ENCODE results near the gene CBR1. TPM values are rescaled to one million over a fixed set of nuclear protein-coding genes. Genes with fewer than 3 reads are reported as not detected.
A peak's percentile ranks its signal among the peaks of the same experiment; 100 is the strongest.

CBR1 gene
- total RNA-seq, 1 experiment from 2014 or later = 81.8 TPM

DNA sequence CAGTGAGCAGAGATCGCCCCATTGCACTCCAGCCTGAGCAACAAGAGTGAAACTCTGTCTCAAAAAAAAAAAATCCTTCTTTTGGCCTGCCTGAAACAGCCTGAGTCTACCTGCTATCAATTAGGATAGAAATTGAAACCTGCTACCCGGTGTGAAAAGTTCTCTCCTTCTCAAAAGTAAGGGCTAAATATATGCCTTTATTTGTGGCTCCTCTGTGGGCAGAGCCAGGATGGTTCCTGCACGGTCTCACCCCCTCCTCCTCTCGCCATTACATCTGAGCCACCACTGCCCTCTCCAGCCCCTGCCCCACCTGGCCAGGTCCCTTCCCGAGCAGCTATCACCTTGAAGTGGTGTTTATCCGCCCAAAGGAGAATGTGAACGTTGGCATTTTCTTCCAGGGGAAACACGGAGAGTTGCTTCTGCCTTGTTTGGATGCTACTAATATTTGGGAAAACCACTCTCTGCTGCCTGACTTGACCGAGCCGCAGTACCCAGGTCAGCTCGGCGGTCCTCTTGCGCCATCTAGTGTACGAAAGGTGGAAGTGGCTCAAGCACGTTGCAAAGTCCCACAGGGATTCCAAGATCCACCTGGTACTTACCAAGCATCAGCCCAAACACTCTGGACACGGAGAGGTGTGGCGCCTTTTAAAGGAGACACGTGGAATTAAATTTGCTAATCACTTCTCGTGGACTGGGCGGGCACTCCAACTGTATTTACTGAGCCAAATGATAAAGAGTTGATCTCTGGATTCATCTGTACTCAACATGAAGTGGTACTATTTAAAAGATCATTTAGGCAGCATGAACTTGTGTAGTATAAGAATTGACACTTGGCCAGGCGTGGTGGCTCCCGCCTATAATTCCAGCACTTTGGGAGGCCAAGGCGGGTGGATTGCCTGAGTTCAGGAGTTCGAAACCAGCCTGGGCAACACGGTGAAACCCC is 41.4 kb upstream of the CBR1 start:
- H3K36me3 ChIP-seq (ENCODE audit: insufficient read depth, low read length, poor library complexity, severe bottlenecking) = no peaks in the 10 kb centered on the region
- TF ChIP-seq, protein P1, sequence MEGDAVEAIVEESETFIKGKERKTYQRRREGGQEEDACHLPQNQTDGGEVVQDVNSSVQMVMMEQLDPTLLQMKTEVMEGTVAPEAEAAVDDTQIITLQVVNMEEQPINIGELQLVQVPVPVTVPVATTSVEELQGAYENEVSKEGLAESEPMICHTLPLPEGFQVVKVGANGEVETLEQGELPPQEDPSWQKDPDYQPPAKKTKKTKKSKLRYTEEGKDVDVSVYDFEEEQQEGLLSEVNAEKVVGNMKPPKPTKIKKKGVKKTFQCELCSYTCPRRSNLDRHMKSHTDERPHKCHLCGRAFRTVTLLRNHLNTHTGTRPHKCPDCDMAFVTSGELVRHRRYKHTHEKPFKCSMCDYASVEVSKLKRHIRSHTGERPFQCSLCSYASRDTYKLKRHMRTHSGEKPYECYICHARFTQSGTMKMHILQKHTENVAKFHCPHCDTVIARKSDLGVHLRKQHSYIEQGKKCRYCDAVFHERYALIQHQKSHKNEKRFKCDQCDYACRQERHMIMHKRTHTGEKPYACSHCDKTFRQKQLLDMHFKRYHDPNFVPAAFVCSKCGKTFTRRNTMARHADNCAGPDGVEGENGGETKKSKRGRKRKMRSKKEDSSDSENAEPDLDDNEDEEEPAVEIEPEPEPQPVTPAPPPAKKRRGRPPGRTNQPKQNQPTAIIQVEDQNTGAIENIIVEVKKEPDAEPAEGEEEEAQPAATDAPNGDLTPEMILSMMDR (conservative IDR thresholded peaks at IDR 0.05; ENCODE audit: low read depth, low read length) = peak; percentile 95
- no peak for TF ChIP-seq EZH2 (IDR thresholded peaks at IDR 0.05; ENCODE audit: borderline replicate concordance, low read depth, low read length, poor library complexity, severe bottlenecking)
- H3K4me3 ChIP-seq (ENCODE audit: low read depth, low read length, poor library complexity, severe bottlenecking) = no peak overlapping the region
- no peaks in the 10 kb centered on the region for H3K4me1 ChIP-seq (ENCODE audit: insufficient read depth, low read length, poor library complexity, severe bottlenecking)
- CTCF ChIA-PET = interaction anchor here (0.6 kb wide), 1 partner anchor 1555 kb away, joined by 3 read pairs; no protein-coding TSS in a partner anchor
- no TSS peak for BruUV-seq (replicated peaks)
- no peaks in the 10 kb centered on the region for H3K27me3 ChIP-seq (replicated peaks; ENCODE audit: insufficient read depth, low read depth, low read length, poor library complexity)
- DNase-seq (ENCODE audit: low spot score) = peak; percentile 77
- H3K27ac ChIP-seq (ENCODE audit: low read depth, low read length, poor library complexity, severe bottlenecking) = no peak overlapping the region
- intact Hi-C loops (cut with micrococcal nuclease; ENCODE audit: unreplicated experiment) = loop anchor here (2.0 to 5.0 kb wide), 5 partner anchors 84 to 1336 kb away; no protein-coding TSS in a partner anchor
- POLR2A ChIA-PET (ENCODE audit: low non-redundant PET) = interaction anchor here (0.7 kb wide), 1 partner anchor 1306 kb away, joined by 3 read pairs; no protein-coding TSS in a partner anchor
- H3K9me3 ChIP-seq (ENCODE audit: low read depth, low read length, poor library complexity, severe bottlenecking) = no peaks in the 10 kb centered on the region

DNA sequence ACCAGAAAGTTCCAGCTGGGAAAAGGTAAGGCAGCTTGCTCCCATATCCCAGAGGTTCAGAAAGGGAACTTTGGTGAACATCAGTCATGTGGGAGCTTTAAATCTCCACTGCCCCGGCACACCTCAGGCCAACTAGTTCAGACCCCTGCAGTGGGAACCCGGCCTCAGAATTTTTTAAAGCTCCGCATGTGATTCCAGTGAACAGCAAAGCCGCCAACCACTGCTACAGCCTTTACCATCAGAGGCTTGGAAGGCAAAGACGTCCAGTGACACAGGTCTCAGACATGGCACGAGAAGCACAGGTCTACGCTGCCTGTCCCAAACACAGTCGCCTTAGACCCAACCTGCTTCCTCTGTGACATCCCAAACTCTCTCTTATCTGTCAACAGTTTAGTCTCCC is 40.5 kb upstream of the CBR1 start:
- BruUV-seq (replicated peaks) = no TSS peak
- intact Hi-C loops (cut with micrococcal nuclease; ENCODE audit: unreplicated experiment) = loop anchor here (2.0 to 5.0 kb wide), 5 partner anchors 83 to 1337 kb away; no protein-coding TSS in a partner anchor
- ChIA-PET POLR2A (ENCODE audit: low non-redundant PET) (no interaction called here), CTCF (interaction anchor here (0.6 kb wide), 1 partner anchor 1554 kb away, joined by 3 read pairs; no protein-coding TSS in a partner anchor)
- Histone ChIP-seq H3K36me3 (ENCODE audit: insufficient read depth, low read length, poor library complexity, severe bottlenecking) (no peaks in the 10 kb centered on the region), H3K27me3 (replicated peaks; ENCODE audit: insufficient read depth, low read depth, low read length, poor library complexity) (no peaks in the 10 kb centered on the region), H3K4me3 (ENCODE audit: low read depth, low read length, poor library complexity, severe bottlenecking) (no peak overlapping the region), H3K9me3 (ENCODE audit: low read depth, low read length, poor library complexity, severe bottlenecking) (no peaks in the 10 kb centered on the region), H3K27ac (ENCODE audit: low read depth, low read length, poor library complexity, severe bottlenecking) (no peak overlapping the region), H3K4me1 (ENCODE audit: insufficient read depth, low read length, poor library complexity, severe bottlenecking) (no peaks in the 10 kb centered on the region)
- no peak for TF ChIP-seq EZH2 (IDR thresholded peaks at IDR 0.05; ENCODE audit: borderline replicate concordance, low read depth, low read length, poor library complexity, severe bottlenecking)
- TF ChIP-seq, protein P1 (conservative IDR thresholded peaks at IDR 0.05; ENCODE audit: low read depth, low read length) = no peak
- DNase-seq (ENCODE audit: low spot score) = no peak

DNA sequence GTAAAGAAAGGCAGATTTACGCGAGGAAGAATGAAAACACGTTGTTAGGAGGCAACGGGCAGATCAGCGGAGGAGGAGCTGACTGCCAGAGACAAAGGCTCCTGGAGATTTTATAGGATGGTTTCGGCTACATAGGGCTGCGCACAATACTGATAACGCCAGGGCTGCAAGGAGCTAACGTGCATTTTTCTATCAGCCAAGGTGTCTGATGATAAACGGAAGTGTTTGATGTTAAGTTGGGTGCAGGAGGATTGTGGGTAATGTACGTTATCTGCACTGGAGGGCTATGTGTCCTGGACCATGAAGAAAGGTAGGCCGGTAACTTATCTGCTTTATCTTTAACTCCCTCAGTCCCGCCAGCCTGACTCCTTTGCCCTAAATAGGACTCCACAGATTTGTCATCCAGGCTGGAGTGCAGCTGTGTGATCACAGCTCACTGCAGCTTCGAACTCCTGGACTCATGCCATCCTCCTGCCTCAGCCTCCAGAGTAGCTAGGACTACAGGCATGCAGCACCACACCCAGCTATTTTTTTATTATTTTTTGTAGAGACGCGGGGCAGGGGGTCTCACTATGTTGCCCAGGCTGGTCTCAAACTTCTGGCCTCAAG is 39.1 kb upstream of the CBR1 start:
- POLR2A ChIA-PET (ENCODE audit: low non-redundant PET) = no interaction called here
- no TSS peak for BruUV-seq (replicated peaks)
- H3K27ac ChIP-seq (ENCODE audit: low read depth, low read length, poor library complexity, severe bottlenecking) = no peak overlapping the region
- peaks cover 5% of the 10 kb centered on the region for H3K36me3 ChIP-seq (ENCODE audit: insufficient read depth, low read length, poor library complexity, severe bottlenecking)
- no peak overlapping the region for H3K4me3 ChIP-seq (ENCODE audit: low read depth, low read length, poor library complexity, severe bottlenecking)
- H3K27me3 ChIP-seq (replicated peaks; ENCODE audit: insufficient read depth, low read depth, low read length, poor library complexity) = no peaks in the 10 kb centered on the region
- CTCF ChIA-PET = no interaction called here
- no peak for DNase-seq (ENCODE audit: low spot score)
- TF ChIP-seq, protein P1 (conservative IDR thresholded peaks at IDR 0.05; ENCODE audit: low read depth, low read length) = no peak
- TF ChIP-seq EZH2 (IDR thresholded peaks at IDR 0.05; ENCODE audit: borderline replicate concordance, low read depth, low read length, poor library complexity, severe bottlenecking) = no peak
- no peaks in the 10 kb centered on the region for H3K9me3 ChIP-seq (ENCODE audit: low read depth, low read length, poor library complexity, severe bottlenecking)
- intact Hi-C loops (cut with micrococcal nuclease; ENCODE audit: unreplicated experiment) = no loop called here
- H3K4me1 ChIP-seq (ENCODE audit: insufficient read depth, low read length, poor library complexity, severe bottlenecking) = no peaks in the 10 kb centered on the region

All from A673 (cell line).